HK-2 (cell line): ENCODE results near the gene C9orf50.
A peak's percentile ranks its signal among the peaks of the same experiment; 100 is the strongest.
"Not testable (repeated sequence)": the region's sequence is repeated elsewhere in the genome, so short reads cannot be mapped to it uniquely, and the experiment has no call there.

Source experiments
- DNase-seq: peaks from one replicate; pipeline ENCODE4 v3.0.0-alpha.2; 2018; ENCODE audit not compliant: unreplicated experiment

C9orf50 gene, protein sequence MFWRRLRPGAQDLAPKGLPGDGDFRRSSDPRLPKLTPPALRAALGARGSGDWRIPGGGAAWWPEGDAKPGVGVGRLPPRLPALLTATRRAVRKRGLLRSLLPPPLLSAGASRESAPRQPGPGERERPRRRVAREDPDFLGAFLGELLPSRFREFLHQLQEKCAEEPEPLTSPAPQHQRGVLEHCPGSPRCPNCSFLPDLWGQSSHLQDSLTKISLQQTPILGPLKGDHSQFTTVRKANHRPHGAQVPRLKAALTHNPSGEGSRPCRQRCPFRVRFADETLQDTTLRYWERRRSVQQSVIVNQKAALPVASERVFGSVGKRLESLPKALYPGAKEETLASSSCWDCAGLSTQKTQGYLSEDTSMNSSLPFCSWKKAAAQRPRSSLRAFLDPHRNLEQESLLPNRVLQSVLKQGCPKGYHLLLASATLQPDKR

DNA sequence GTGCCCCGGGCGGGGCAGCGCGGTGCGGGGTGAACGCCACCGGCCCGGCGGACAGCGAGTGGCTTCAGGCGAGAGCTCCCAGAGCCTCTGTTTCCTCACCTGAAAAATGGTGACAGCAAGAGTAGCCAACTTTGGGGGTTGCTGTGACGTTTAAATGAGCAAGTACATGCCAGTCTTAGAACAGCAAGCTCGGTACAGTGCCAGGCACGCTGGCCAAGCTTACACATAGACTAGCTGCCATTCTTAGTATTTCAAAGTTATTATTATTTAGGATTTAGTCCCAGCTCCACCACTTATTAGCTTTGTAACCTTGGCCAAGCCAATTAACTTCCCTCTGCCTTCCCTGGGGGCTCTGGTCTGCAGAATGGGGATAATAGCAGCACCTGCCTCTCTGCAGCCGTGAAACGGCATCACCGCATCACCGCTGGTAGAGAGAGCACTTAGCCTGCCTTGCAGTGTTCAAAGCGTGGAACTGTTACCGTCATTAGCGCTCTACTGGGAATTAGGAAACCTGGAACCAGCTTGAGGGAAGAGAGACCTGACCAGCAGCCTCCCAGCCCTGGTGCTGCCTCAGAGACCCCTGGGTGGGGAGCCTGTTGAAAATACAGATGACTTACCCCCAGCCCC lies at the start of gene C9orf50:
Gene C9orf50 (minus strand): TSS at position 433 of the 627 bp plus-strand sequence. CDS start 527 bp downstream, outside the sequence.
- DNase-seq, result no peak

DNA sequence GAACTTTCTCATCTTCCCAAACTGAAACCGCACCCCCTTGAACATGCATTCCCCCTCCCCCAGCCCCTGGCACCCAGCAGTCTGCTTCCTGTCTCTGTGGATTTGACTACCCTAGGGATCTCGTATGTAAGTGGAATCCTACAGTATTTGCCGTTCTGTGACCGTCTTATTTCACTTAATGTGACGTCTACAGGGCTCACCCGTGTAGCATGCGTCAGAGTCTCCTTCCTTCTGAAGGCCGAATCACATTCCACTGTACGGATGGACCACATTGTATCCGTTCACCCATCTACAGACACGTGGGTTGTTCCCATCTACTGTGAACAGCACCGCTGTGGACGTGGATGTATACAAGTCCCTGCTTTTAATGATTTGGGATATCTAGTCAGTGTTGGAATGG lies 49.0 kb upstream of the C9orf50 start:
- no peak for DNase-seq

DNA sequence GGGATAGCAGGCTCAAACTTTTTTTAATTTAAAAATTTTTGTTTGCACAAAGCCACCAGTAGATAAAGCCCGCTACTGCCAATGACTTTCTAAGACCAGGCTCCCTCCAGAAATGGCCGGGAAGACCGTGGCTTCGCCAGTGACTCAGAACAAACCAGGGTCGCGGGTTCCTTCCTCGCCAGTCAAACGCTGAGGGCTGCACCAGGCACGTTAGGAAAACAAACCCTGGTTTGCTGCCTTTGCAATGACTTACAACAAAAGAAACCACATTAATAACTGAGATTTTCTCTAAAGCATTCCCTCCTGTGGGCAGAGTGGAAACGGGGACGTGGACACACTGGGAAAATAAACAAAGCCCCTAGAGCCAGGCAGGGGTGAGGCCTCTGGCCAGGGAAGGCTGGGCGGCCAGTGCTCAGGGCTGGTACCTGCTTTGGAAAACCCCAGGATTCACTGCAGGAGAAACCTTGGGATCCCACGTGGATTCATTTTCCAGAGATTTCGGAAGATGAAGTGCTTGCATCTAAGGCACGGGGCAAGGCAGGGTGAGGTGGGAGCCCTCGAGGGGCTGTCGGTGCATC lies 48.3 kb upstream of the C9orf50 start:
- peak; percentile 34 for DNase-seq

DNA sequence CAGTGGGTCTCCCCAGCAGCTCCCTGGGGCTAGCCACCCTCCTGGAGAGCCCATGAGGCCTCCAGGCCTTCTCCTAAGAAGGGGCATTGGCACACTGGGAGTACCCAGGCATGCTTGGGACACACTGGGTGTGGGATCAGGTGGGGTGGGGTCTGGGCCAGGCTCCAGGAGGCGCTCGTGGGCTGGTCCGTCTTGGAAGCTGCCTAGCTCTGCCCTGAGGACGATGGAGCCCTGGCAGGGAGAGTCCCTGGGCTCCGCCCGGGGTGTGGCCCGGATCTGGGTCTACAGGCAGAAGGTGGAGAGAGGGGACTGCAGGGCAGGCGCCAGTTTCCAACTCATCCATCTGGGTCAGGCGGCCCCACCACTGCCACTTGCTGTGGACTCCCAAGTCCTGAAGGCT lies 46.9 kb upstream of the C9orf50 start:
- no peak for DNase-seq

DNA sequence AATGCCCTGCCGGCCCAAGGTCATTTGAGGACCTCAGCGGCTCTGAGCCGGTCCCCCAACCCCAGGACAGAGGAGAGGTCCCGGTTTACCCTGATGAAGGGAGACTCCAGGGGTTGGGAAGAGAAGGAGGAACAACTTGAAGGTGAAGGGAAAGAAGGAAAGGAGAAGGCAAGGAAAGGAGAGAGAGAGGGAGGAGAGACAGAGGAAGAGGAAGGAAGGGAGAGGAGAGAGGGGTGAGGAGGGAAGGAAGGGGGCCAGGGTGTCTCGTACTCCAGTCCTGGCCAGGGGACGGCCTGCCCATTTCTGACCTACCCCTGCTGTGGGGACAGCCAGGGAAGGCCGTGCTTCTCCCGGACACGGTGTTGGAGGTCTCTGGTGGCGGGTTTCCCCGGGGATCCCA lies 46.5 kb upstream of the C9orf50 start:
- DNase-seq, result no peak

DNA sequence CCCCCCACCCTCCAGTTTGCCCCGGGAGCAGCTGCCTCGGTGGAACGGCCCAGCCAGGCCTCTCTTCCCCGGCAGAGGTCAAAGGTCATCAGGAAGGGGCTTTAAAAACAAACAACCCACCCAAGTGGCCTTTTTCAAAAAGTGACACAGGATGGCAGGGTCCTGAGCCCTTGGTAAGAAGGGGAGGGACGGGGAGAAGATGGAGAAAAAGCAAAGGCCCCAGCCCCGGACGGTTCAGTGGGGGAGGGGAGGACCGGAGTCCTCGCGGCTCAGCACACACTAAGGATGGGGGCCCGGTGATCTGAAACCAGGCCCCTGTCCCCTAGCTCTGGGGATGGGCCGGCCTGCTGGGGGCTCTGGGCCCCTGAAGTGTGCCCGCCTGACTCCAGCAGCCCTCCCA lies 45.7 kb upstream of the C9orf50 start:
- DNase-seq, result no peak

DNA sequence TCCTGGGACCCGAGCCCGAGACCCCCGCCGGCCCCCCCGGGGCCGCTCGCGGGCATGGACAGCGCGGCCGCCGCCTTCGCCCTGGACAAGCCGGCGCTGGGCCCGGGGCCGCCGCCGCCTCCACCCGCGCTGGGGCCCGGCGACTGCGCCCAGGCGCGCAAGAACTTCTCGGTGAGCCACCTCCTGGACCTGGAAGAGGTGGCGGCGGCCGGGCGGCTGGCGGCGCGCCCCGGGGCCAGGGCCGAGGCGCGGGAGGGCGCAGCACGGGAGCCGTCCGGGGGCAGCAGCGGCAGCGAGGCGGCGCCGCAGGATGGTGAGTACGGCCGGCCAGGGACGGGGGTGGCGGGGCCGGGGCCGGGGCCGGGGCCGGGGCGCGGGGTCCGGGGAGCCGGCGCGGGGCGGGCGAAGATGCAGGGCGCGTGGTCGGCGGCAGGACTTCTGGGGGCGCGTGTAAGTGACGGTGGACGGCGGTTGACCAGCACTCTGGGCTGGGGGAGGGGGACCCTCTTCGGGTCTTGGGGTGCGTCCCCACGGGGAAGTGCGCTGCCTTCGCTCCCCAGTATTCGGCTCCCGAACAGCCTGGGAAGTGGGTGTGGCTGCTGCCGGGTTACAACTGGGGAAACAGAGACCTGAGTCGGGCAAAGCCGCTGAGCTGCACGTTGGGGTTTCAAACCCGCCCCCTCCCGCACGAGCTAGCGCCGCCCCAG lies 45.1 kb upstream of the C9orf50 start:
- no peak for DNase-seq

DNA sequence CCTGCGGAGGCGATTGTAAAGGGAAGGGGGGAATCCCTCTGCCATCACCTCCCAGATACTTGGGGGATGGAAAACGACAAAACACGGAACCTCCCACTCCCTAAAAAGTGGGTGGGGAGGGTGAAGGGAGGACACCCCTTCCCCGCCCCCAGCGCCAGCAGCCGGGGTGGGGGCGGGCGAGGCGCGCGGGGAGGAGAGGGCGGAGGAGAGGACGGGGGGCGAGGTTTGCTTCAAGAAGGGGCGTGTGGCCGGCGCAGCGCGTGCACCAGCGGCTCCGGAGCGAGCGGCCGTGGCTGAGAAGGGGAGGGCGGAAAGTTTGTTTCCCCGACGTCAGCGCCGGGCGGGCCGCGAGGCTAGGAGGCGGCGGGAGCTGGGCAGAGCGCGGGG lies 44.5 kb upstream of the C9orf50 start, which contains the start of gene PRRX2:
Gene PRRX2 (plus strand): TSS at position 259 of the 387 bp plus-strand sequence. CDS start 221 bp downstream, outside the sequence.
- DNase-seq, result no peak

DNA sequence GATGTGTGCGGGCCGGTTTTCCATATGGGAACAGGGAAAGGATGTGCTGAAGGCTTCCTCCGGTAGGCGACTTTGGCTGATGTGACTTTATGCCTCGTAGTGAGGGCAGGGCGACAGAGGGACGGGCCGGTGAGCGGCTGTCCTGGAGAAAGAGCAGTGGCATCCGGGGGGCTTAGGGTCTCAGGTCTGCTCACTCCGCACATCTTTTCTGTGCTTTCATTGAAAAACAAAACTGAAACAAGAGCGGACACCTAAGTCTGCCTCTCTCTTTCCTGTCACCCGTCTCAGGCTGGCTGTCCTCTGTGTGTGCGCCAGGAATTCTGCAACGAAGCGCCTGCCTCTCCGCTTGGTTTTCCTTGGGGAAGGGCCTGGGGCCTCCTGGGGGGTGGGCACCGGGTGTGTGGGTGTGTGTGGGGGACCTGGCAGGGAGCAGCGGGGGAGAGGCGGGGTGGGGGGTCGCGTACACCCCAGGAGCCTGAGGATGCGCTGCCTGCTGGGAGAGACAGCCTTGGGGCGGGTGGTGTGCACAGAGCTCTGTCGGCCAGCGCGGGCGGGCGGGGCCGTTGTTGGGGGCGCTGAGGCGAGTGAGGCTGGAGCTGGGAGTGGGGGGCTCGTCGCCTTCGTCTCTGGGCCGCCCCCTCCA lies 44.0 kb upstream of the C9orf50 start:
- no peak for DNase-seq

DNA sequence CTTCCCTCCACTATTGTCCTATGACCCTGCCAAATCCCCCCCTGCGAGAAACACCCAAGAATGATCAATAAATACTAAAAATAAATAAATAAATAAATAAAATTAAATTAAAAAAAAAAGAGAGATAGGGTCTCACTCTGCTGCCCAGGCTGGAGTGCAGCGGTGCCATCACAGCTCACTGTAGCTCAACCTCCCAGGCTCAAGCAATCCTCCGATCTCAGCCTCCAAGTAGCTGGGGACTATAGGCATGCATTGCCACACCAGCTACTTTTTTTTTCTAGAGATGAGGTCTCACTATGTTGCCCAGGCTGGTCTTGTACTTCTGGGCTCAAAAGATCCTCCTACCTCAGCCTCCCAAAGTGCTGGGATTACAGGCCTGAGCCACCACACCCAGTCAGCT lies 41.3 kb upstream of the C9orf50 start:
- not testable (repeated sequence) for DNase-seq

DNA sequence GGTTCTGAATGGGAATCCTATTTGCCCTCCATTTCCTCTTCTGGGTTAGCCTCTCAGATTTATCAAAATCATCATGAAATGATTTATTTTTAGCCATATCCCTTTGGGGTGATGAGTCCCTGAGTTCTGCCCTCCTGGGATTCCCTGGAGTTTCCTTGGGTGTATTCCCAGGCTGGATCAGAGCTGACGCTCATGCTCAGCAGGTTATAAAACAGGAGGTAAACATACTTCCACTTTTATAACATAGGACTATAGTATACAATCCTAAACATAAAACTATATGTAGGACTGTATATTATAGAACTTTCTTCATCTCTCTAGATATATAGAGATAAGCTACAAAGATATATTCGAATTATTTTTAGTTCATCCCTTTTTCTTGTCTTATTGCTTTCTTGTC lies 40.1 kb upstream of the C9orf50 start:
- no peak for DNase-seq

DNA sequence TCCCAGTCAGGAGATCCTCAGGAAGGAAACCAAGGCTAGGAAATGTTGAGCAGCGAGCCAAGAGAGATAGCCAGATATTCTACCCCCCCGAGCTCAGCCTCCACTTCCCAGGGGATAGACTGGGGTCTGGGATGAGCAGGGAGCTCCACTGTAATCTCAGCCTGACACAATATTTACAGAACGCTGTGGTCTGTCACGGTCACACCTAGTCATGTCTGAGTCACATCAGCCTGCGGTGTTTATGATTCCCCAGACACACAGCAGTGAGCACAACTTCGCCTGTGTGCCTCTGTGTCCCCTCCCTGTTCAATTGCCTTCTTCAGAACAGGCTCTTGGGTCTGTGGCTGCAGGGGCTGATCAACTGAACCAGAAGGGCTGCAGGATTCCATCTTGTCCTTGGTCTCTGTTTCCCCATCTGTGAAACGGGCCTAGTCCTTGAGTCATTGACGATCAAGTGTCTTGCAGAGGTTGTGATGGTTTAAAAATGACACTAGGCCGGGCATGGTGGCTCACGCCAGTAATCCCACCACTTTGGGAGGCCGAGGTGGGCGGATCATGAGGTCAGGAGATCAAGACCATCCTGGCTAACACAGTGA lies 36.0 kb upstream of the C9orf50 start:
- DNase-seq, result peak; percentile 44

DNA sequence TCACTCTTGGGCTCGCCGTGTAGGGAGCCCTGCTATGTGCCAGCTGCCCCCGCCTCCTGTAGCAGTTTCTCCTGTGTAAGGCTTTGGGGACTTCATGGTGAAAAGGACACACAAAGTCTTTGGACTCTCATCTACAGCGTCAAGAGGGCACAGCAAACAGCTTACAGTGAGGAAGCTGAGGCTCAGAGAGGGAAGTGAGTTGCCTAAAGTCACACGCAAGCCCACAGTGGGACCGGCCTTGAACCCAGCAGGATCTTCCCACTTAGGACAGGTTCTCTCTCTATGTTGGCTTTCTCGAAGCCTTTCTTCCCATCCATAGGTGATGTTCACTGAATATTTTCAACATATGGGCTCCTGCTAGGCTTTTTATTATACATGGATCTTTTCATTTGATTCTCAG lies 34.8 kb upstream of the C9orf50 start:
- DNase-seq, result no peak

DNA sequence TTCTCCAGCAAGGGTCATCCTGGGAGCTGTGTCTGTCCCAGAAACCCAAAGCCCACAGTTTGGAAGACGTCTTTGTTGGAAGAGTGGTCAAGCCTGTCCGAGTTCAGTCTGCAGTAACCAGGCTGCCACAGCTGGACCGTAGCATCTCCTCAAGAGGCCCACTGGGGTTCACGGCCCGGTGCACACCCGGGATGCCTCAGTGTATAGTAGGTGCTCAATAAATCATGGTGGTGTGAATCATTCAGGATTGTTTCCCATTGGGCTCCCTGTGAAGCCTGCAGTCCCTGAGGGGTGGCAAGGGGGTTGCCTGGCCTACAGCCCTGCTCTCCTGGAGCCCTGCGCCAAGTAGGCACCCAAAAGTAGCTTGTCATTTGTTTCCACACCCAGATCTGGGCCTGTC lies 34.3 kb upstream of the C9orf50 start:
- DNase-seq, result no peak

DNA sequence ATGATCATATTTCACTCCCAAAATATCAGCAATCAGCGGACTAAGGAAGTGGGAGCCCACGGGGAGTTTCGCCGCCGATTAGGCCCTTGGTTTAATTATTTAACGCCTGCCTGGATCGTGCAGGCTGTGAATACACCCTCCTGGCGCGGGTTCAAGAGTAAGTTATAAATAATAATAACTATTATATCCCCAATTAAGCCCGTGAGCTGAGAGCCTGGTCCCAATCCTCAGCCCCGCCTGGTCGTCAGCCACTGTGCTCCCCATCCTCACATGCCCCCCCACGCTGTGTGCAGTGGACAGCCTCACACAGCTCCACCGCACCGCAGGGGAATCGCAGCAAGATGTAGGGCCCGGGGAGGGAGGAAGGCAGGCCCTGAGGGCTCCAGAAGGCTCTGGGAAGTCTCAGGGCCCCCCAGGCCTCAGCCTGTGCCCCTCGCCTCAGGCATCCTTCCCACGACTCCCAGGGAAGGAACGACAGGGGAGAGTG lies 33.7 kb upstream of the C9orf50 start:
- no peak for DNase-seq

DNA sequence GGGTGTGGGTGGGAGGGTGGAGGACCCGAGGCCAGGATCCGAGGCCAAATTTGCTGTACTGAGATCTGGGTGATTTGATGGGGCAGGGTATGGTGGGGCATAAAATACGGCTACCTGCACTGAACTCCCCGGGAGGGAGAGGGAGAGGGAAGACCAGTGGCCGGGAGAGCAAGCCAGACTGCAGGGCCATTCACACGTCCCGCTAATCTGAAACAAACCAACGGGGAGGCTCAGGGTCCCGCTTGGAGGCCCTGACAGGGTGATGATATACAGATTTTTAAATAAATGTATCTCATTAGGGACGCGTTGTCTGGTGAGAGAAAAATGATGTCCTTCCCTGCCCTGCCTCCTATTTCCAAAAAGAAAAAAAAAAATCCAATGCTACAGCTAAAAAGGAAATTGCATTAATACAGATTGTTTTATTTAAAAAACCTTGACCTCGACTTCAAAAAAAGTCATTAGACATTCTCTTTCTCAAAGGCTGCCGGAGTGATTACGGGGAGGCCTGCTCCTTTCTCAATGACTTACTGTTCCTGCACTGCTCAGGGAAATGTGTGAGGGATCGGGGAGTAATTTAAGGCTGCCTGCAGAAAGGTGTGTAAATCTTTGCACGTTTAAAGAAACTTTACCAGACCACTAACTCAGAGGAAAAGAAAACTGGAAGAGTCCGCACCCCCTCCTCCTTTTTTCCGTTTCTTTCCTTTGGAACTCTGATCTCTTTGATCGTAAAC lies 33.1 kb upstream of the C9orf50 start:
- DNase-seq, result no peak

DNA sequence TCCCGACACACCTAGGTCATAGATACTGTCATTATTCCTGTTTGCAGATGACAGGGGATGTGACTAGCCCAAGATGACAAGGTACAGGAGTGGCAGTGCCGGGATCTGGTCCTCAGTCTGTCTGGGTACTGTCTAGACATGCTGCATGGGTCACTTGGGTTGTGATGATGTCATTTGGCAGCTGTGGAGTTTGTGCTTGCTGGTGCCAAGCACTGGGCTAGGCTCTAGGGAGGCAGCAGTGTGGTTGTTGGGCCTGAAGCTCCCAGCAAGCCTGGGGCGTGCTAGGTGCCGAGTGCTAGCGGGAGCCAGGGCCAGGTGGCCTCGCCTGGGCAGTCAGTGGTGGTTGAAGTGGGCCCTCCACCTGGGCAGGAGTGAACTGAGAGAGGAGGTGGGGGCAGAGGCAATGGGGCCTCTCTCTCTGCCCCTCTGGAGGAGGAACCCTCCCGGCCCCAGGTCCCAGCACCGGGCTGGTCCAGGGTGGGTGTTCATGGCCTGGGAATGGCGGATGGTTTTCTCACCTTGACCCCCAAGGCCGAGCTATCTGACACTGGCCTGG lies 29.9 kb upstream of the C9orf50 start:
- no peak for DNase-seq

DNA sequence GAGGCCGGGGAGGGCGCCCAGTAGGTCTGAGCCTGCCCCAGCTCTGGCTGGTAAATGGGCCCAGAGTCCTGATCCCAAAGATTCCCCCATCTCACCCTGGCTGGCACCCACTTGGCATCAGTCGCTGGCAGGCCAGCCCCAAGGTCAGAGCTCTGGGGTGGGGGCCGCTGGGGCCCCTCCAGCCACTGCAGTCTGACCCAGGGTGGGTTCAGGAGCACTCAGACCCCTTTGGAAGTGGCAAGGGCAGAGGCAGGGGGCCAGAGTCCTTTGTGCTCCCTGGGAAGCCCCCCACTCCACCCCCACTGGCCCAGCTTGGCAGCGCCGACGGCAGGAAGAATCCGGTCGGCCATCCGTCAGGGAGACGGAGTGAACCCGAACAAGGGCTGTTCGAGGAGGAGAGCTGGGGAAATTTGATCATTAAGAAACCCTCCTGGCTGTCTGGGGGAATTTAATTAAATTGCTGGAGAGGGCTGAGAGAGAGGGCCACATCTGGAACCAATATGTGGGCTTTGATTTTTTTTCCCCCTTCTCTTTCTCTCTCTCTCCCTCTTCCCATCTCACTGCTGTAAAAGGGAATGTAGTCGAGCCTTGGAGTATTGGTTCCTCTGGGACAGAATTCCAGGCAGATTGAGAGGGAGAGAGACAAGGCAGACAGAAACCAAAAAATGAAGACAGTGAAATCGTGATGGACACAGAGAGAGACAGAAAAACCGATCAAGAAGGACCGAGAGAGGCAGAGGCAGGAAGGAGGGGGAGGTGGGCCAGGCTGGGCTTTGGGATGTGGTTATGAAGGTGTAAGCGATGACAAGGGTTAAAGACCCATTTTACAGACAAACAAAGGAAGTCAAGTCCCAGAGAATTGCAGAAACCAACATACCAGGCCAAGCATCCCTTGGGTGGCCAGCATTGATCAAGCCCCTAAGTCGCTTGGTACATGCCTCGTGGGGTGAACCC lies 29.1 kb upstream of the C9orf50 start:
- no peak for DNase-seq

DNA sequence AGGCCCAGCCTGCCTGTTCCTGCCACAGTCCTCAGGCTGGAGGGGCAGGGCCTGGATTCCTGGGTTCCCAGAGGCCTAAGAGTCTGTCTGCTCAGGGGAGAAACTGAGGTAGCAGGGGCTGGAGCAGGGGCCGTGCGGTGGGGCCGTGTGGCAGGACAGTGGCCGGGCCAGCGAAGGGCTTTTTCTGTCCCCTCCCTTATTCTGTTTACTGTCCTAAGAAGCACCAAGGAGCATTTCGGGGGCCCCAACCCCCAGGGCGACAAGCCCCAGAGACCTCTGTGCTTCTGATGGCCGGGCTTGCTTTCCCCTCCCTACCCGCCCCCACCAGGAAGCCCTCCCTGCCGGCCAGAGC lies 27.8 kb upstream of the C9orf50 start:
- DNase-seq, result no peak
